HPDE6-E6E7 (cell line): ENCODE data around the gene NEUROG2.
"Not testable (repeated sequence)": the region's sequence is repeated elsewhere in the genome, so short reads cannot be mapped to it uniquely, and the experiment has no call there.

Source experiments
- DNase-seq: peaks from one replicate; pipeline ENCODE4 v3.0.0; 2011; ENCODE audit warnings: missing footprints; ENCODE audit errors: extremely low spot score

Gene NEUROG2

DNA sequence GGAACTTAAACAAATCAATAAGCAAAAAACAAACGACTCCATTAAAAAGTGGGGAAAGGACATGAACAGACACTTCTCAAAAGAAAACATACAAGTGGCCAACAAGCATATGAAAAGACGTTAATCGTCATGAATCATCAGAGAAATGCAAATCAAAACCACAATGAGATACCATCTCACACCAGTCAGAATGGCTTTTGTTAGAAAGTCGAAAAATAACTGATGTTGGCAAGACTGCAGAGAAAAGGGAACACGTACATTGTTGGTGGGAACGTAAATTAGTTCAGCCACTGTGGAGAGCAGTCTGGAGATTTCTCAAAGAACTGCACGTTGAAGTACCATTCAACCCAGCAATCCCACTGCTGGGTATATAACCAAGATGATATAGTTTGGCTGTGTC is 23.7 kb downstream of the NEUROG2 start:
- DNase-seq, result no peak

DNA sequence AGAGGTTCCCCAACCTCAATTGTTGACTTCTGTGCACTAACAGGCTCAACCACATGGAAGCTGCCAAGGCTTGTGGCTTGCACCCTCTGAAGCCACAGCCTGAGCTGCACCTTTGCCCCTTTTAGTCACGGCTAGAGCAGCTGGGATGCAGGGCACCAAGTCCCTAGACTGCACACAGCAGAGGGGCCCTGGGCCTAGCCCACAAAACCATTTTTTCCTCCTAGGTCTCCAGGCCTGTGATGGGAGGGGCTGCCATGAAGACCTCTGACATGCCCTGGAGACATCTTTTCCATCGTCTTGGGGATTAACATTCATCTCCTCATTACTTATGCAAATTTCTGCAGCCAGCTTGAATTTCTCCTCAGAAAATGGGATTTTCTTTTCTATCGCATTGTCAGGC is 25.2 kb downstream of the NEUROG2 start:
- DNase-seq, result not testable (repeated sequence)

GRCh38 chr4:112485930-112486329 is 30.1 kb downstream of the NEUROG2 start:
- no peak for DNase-seq

- no peak for DNase-seq
These were observed 42.0 kb downstream of the NEUROG2 start for GRCh38 chr4:112473985-112474384.

DNA sequence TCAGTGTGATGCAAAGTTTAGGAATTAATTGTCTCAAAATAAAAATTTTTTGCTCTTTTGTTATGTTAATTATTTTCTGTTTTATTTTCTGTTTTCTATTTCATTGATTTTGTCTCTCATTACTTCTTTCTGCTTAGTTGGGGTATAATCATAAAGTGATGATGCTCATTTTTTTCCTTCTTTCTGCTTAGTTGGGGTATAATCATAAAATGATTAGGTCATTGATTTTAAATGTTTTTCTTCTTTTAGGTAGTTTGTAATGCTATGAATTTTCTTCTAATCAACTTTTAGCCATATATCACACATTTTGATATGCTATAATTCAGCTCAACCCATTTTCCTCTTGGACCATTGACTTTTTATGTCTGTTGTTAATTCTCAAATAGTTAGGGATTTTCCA is 43.7 kb downstream of the NEUROG2 start:
- DNase-seq, result no peak
